HG03060 (cell line): Measurements from ENCODE around the gene HSD17B1.

Experiments
- ATAC-seq: cut with Tn5 transposase; IDR thresholded peaks from one replicate; pipeline ENCODE4 v1.9.1; 2021; ENCODE audit warnings: low read depth, moderate number of reproducible peaks; ENCODE audit not compliant: unreplicated experiment

HSD17B1 gene

GRCh38 chr17:42591411-42591810 is 38.7 kb downstream of the HSD17B1 start:
- no peak for ATAC-seq

- no peak for ATAC-seq
These were observed 43.7 kb downstream of the HSD17B1 start for GRCh38 chr17:42596386-42596785.

- no peak for ATAC-seq
These were observed 46.2 kb downstream of the HSD17B1 start for GRCh38 chr17:42598905-42599304.

GRCh38 chr17:42603318-42603717 is 50.6 kb downstream of the HSD17B1 start:
- ATAC-seq: no peak
